Cardiac fibroblast (primary cell): ENCODE results near the gene BCL7C.
"Not testable (repeated sequence)": the region's sequence is repeated elsewhere in the genome, so short reads cannot be mapped to it uniquely, and the experiment has no call there.

ENCODE experiments used
- DNase-seq, 2 donors: peaks; one replicate each; pipeline versions ENCODE4 v3.0.0 to v3.0.0-alpha.2; 2010; ENCODE audit warnings: low read depth in 2 of 2
- H3K4me3 ChIP-seq, 2 donors: replicated peaks in 1 of 2; 1 replicate in 1 of 2; 2 replicates in 1 of 2; pipeline ENCODE4 v1.5.1; 2011; ENCODE audit warnings: low read depth in 2 of 2, low read length in 2 of 2, mild to moderate bottlenecking in 2 of 2, moderate library complexity in 1 of 2
- CTCF ChIP-seq: IDR thresholded peaks from one replicate; pipeline ENCODE4 v1.5.1; 2011; ENCODE audit warnings: low read depth, mild to moderate bottlenecking, low read length, inconsistent platforms

BCL7C gene

GRCh38 chr16:30893744-30894539, at the start of gene BCL7C:
TSS of gene BCL7C (minus strand) at chr16:30894077. CDS start at chr16:30893944, 133 bp downstream.
- DNase-seq, result peak; percentile 82 to 91
- TF ChIP-seq CTCF, result peak; percentile 25
- peak within 1 kb of the TSS; percentile 77 to 87 for H3K4me3 ChIP-seq

GRCh38 chr16:30942426-30942806, 48.5 kb upstream of the BCL7C start:
- no peak for TF ChIP-seq CTCF
- DNase-seq, result no peak
- H3K4me3 ChIP-seq, result no peak overlapping the region

DNA sequence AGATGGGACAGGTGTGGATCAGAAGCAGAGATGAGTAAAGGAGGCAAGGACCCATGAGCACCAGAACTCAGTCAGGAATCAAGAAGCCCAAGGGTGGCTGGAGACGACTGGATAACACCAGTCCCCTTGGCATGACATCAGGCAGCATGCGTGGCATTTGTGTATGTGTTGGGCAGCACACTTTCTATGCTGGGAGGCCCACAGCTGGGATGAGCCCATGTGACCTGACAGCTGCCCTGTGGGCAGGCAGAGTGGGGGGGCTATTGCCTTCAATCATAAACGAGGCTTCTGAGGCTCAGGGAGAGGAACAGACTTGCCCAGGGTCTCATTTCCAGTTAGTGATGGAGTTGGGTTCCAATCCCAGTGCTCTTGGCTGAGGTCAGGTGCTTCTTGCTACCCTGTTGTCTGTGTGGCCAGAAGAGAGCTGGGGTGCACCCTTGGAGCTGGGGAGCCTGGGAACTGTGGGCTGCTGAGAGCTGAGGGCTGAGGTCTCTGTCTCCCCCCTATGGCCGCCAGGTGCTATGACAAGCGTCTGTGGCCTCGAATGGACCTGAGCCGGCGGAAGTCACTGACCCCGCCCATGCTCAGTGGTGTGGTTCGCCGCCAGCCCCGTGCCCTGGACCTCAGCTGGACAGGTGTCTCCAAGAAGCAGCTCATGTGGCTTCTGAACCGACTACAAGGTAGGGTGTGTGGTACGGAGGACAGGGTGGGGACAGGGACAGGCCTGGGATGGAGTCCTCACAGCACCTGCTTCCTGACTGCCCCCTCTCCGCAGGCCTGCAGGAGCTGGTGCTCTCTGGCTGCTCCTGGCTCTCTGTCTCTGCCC, 47.9 kb upstream of the BCL7C start:
- DNase-seq, result peak; percentile 73 to 74
- peak; percentile 94 for TF ChIP-seq CTCF
- no peak overlapping the region for H3K4me3 ChIP-seq

DNA sequence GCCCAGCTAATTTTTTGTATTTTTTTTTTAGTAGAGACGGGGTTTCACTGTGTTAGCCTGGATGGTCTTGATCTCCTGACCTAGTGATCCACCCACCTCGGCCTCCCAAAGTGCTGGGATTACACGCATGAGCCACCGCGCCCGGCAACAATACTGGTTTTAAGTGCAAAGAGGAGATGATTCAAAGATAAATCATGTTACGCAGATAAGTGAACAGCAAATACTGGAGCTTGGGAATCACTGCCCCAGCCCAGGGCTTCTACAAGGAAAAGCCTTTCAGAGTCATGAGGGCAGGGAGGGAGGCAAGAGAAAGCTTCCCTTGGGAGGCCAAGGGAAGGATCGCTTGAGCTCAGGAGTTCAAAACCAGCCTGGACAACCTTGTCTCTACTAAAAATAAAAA, 45.7 kb upstream of the BCL7C start:
- DNase-seq, result peak in 1 of 2 donors; percentile 62
- not testable (repeated sequence) for H3K4me3 ChIP-seq

DNA sequence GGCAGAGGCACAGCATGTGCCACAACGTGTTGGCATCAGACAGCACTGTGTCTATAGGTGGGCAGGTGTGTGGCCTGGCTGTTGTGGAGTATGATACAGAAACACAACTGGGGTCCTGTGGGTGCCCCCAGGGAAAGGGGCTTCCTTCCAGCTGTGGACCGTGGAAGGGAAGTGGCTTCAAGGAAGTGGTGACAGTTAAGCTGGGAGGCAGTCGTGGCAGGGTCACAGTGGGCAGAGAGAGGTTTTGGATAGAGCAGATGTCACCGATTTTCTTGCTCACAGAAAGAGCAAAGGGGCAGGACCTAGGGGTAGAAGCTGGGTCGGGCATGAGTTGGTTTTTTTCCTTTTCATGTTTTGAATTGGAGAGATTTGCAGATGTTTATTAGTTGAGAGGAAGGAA, 43.8 kb upstream of the BCL7C start:
- no peak for DNase-seq
- TF ChIP-seq CTCF, result no peak
- no peak overlapping the region for H3K4me3 ChIP-seq

DNA sequence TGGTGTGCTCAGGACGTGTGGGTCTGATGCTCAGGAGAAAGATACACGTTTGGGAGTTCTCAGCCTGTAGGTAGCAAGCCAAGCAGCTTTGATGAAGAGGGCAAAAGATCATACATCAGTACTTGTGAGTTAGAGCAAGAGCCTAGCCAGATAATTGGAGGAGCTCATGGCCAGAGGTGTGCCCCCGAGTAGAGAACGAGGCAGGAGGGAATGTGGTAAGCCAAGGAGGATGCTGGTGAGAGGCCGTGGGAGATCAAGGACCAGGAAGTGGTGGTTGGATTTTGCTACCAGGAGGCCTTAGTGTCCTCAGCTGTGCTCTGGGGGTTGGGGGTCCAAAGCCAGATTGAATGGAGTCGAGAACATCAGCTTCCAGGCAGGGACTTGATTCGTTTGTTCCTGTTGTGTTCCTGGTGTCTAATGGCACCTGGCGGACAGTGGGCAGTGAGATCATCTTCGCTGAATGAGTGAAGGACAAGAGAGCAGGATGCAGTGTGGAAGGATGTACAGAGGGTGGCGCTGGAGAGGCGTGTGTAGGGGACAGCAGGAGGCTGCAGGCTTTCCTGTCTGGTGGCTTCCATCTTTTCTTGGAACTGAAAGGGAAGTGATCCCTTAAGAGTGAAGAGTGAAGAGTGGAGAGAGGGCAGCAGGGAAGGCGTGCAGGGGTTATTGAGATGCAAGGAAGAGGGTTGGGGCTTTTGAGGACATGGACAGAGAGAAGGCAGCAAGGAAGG, 41.1 kb upstream of the BCL7C start:
- DNase-seq, result peak; percentile 57 to 69
- peak; percentile 80 for TF ChIP-seq CTCF
- no peak overlapping the region for H3K4me3 ChIP-seq
